Keratinocyte (primary cell): Measurements from ENCODE around the gene PIEZO1. TPM values are rescaled to one million over a fixed set of nuclear protein-coding genes. Genes with fewer than 3 reads are reported as not detected.

Experiments
- DNase-seq: peaks from one replicate; pipeline ENCODE4 v3.0.0-alpha.2; 2011; ENCODE audit warnings: low read depth, missing footprints, low spot score
- FAIRE-seq: peaks from 2 replicates; lab custom pipeline; 2011; peaks lifted over from hg19 to GRCh38; lab: Jason Lieb, UNC
- H2AFZ ChIP-seq: 2 replicates; pipeline ENCODE4 v1.6.0; 2012; ENCODE audit warnings: low read length, control low read depth, inconsistent platforms; ENCODE audit not compliant: control insufficient read depth
- H3K27ac ChIP-seq: 2 replicates; pipeline ENCODE4 v1.5.1; 2011; ENCODE audit warnings: low read length; ENCODE audit not compliant: control insufficient read depth, insufficient read depth
- H3K27me3 ChIP-seq: 3 replicates; pipeline ENCODE4 v1.6.0; 2011; ENCODE audit warnings: low read length; ENCODE audit not compliant: control insufficient read depth, insufficient read depth; ENCODE audit errors: extremely low read depth
- H3K36me3 ChIP-seq, 2 experiments: 2 replicates in 1 of 2; 3 replicates in 1 of 2; pipeline ENCODE4 v1.5.1; 2011; ENCODE audit warnings: low read length in 2 of 2, mild to moderate bottlenecking in 1 of 2; ENCODE audit not compliant: control insufficient read depth in 2 of 2, insufficient read depth in 2 of 2; ENCODE audit errors: extremely low read depth in 1 of 2
- H3K4me1 ChIP-seq: 3 replicates; pipeline ENCODE4 v1.5.1; 2011; ENCODE audit warnings: low read length; ENCODE audit not compliant: control insufficient read depth, insufficient read depth; ENCODE audit errors: extremely low read depth
- H3K4me2 ChIP-seq: 3 replicates; pipeline ENCODE4 v1.6.0; 2011; ENCODE audit warnings: low read depth, low read length; ENCODE audit not compliant: control insufficient read depth, insufficient read depth; ENCODE audit errors: extremely low read depth
- H3K4me3 ChIP-seq, 3 experiments: fragments of 200-600 bp in 1 of 3; sonication (generic) in 1 of 3; 2 replicates in 2 of 3; 3 replicates in 1 of 3; pipeline ENCODE4 v1.5.1; 2011 to 2016; ENCODE audit warnings: low read length in 3 of 3, mild to moderate bottlenecking in 3 of 3, control low read depth in 2 of 3, inconsistent platforms in 1 of 3, low read depth in 1 of 3, mixed read lengths in 1 of 3, mixed run types in 1 of 3, moderate library complexity in 1 of 3; ENCODE audit not compliant: control insufficient read depth in 2 of 3, insufficient read depth in 2 of 3; ENCODE audit errors: extremely low read depth in 1 of 3
- H3K79me2 ChIP-seq: 2 replicates; pipeline ENCODE4 v1.6.0; 2012; ENCODE audit warnings: low read length; ENCODE audit not compliant: control insufficient read depth, insufficient read depth
- H3K9ac ChIP-seq: 3 replicates; pipeline ENCODE4 v1.6.0; 2011; ENCODE audit warnings: low read length; ENCODE audit not compliant: control insufficient read depth, insufficient read depth; ENCODE audit errors: extremely low read depth
- H3K9me1 ChIP-seq: 3 replicates; pipeline ENCODE4 v1.6.0; 2011; ENCODE audit warnings: low read length; ENCODE audit not compliant: control insufficient read depth, insufficient read depth; ENCODE audit errors: extremely low read depth
- H3K9me3 ChIP-seq: 2 replicates; pipeline ENCODE4 v1.5.1; 2012; ENCODE audit warnings: low read depth, low read length; ENCODE audit not compliant: control insufficient read depth
- H4K20me1 ChIP-seq: 3 replicates; pipeline ENCODE4 v1.6.0; 2011; ENCODE audit warnings: low read length; ENCODE audit not compliant: control insufficient read depth, insufficient read depth; ENCODE audit errors: extremely low read depth
- EZH2 ChIP-seq: IDR thresholded peaks from one replicate; pipeline ENCODE4 v1.6.1; 2012; ENCODE audit warnings: inconsistent platforms, mild to moderate bottlenecking, low read length, moderate library complexity
- dilution Hi-C: fragments of 300-500 bp; cut with MboI; formaldehyde crosslinking; loops from one replicate; pipeline ENCODE4 v1.7.0; 2020; ENCODE audit warnings: low sequenced_read_pairs; ENCODE audit not compliant: extremely low pct_ligation_motif_present
- polyA plus RNA-seq, 5 experiments: library from polyadenylated mRNA; depleted of rRNA in 3 of 5; stranded (reverse) in 3 of 5; stranded (forward) in 1 of 5; unstranded in 1 of 5; fragments of >200 nt; gene quantifications; 1 replicate in 1 of 5; 2 replicates in 3 of 5; 3 replicates in 1 of 5; pipeline versions ENCODE4 v1.2.1 to v1.2.3, GENCODE V29; 2011 to 2012; ENCODE audit warnings: missing spikeins in 2 of 5, low read depth in 1 of 5, low replicate concordance in 1 of 5
- TF ChIP-seq, protein P1 (sequence below), 3 experiments: IDR thresholded peaks in 1 of 3; conservative IDR thresholded peaks in 1 of 3; optimal IDR thresholded peaks in 1 of 3; 2 replicates in 2 of 3; 3 replicates in 1 of 3; pipeline versions ENCODE3 to v1.5.1; 2011; ENCODE audit warnings: low read length in 3 of 3, mild to moderate bottlenecking in 3 of 3, moderate library complexity in 2 of 3, control low read depth in 1 of 3, inconsistent platforms in 1 of 3; ENCODE audit not compliant: insufficient read depth in 2 of 3; ENCODE audit errors: extremely low read depth in 1 of 3

Gene PIEZO1
- polyA plus RNA-seq, 1 donor (not counting 4 experiments of a cell fraction or from before 2014, with no cell fraction given): 62.8 TPM

DNA sequence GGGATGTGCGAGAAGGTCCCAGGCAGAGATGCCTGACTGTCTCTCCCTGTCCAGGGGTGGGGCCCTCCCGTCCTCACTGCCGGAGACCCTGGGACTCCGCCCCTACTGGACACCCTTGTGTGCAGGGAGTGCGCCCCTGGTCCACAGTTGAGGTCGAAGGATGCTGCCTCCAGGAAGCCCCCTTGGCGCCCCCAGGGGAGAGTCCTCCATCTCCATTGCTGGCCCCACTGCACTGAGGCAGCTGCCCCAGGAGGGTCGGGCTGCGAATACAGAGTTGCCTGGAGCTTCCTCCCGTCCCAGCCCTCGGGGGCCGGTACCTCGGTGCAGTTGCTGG lies 52.1 kb downstream of the PIEZO1 start:
- no peak for DNase-seq
- dilution Hi-C loops: no loop called here
- H3K27me3 ChIP-seq: no peaks in the 10 kb centered on the region
- no peaks in the 10 kb centered on the region for H3K9me1 ChIP-seq
- H2AFZ ChIP-seq: no peak overlapping the region
- no peaks in the 10 kb centered on the region for H3K79me2 ChIP-seq
- no peak overlapping the region for H3K27ac ChIP-seq
- no peak overlapping the region for H3K4me2 ChIP-seq
- peaks cover 30 to 42% of the 10 kb centered on the region in 2 experiments for H3K36me3 ChIP-seq
- no peaks in the 10 kb centered on the region for H3K4me1 ChIP-seq
- TF ChIP-seq, protein P1, sequence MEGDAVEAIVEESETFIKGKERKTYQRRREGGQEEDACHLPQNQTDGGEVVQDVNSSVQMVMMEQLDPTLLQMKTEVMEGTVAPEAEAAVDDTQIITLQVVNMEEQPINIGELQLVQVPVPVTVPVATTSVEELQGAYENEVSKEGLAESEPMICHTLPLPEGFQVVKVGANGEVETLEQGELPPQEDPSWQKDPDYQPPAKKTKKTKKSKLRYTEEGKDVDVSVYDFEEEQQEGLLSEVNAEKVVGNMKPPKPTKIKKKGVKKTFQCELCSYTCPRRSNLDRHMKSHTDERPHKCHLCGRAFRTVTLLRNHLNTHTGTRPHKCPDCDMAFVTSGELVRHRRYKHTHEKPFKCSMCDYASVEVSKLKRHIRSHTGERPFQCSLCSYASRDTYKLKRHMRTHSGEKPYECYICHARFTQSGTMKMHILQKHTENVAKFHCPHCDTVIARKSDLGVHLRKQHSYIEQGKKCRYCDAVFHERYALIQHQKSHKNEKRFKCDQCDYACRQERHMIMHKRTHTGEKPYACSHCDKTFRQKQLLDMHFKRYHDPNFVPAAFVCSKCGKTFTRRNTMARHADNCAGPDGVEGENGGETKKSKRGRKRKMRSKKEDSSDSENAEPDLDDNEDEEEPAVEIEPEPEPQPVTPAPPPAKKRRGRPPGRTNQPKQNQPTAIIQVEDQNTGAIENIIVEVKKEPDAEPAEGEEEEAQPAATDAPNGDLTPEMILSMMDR (optimal IDR thresholded peaks at IDR 0.05 in 1 of 3, IDR thresholded peaks at IDR 0.05 in 1 of 3, conservative IDR thresholded peaks at IDR 0.05 in 1 of 3; ENCODE audit: extremely low read depth in 1 of 3, insufficient read depth in 2 of 3, low read length in 3 of 3): no peak
- TF ChIP-seq EZH2: no peak
- no peaks in the 10 kb centered on the region for H3K9me3 ChIP-seq
- FAIRE-seq: no peak
- no peak overlapping the region for H3K9ac ChIP-seq
- no peak overlapping the region for H3K4me3 ChIP-seq
- H4K20me1 ChIP-seq: peaks cover 6% of the 10 kb centered on the region

DNA sequence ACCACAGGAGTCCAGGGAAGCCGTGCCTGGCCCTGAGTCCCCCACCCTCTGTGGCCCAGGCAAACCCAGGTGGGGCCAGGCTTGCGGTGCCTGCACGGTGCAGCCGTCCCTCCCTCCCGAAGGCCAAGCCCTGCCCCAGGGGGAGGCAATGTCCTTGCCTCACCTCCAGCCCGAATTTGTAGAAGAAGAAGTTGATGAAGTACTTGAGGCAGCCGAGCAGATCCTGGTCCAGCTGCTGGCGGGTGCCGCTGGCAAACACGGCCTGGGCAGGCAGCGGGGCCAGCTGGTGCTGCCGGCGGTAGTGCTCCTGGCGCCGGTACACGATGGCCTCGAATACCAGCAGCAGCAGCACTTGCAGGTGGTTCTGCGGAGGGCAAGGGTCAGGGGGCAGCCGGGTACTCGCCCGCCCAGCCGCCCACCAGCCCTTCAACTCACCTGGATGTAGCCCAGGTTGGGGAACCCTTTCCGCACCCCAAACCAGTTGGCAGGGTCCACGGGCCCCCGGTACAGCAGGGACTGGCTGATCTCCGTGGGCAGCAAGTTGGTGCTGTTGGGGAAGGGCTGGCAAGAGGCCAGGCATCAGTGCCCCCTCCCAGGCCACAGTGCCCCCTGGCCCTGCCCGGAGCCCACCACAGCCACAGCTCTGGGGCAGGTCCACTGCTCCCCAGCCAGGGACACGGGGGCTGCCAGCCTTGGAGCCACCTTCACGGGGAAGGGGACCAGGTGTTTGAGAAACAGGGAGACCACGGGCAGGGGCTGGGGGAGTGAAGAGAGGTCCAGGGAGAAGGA lies 52.7 kb downstream of the PIEZO1 start:
- Histone ChIP-seq H3K9ac (no peak overlapping the region), H3K4me1 (no peaks in the 10 kb centered on the region), H3K9me1 (no peaks in the 10 kb centered on the region), H3K36me3 (peaks cover 34 to 45% of the 10 kb centered on the region in 2 experiments), H3K4me2 (no peak overlapping the region), H3K79me2 (no peaks in the 10 kb centered on the region), H3K27ac (no peak overlapping the region), H2AFZ (no peak overlapping the region), H4K20me1 (peaks cover 3% of the 10 kb centered on the region), H3K27me3 (no peaks in the 10 kb centered on the region), H3K4me3 (no peak overlapping the region), H3K9me3 (no peaks in the 10 kb centered on the region)
- DNase-seq: no peak
- FAIRE-seq: no peak
- dilution Hi-C loops: no loop called here
- TF ChIP-seq, protein P1 (optimal IDR thresholded peaks at IDR 0.05 in 1 of 3, IDR thresholded peaks at IDR 0.05 in 1 of 3, conservative IDR thresholded peaks at IDR 0.05 in 1 of 3; ENCODE audit: extremely low read depth in 1 of 3, insufficient read depth in 2 of 3, low read length in 3 of 3): no peak
- no peak for TF ChIP-seq EZH2
